ENCODE data around the gene ARAP1.

GRCh38 chr11:72688929-72689328, 63.3 kb downstream of the ARAP1 start:
- TF ChIP-seq CTCF (IDR thresholded peaks at IDR 0.05) (no peak), POLR2AphosphoS5 (IDR thresholded peaks at IDR 0.05; ENCODE audit: low read depth, low read length) (no peak), TCF7L2 (IDR thresholded peaks at IDR 0.05; ENCODE audit: low read depth, low read length) (no peak)

Data from Panc1 (cell line).